GM12874 (cell line): ENCODE data around the gene FAM47A.

Source experiments
- CTCF ChIP-seq: IDR thresholded peaks from 2 replicates; pipeline ENCODE4 v1.5.1; 2011; ENCODE audit warnings: low read depth, mild to moderate bottlenecking, control low read depth, low read length, moderate library complexity; ENCODE audit not compliant: insufficient read depth

Gene FAM47A

DNA sequence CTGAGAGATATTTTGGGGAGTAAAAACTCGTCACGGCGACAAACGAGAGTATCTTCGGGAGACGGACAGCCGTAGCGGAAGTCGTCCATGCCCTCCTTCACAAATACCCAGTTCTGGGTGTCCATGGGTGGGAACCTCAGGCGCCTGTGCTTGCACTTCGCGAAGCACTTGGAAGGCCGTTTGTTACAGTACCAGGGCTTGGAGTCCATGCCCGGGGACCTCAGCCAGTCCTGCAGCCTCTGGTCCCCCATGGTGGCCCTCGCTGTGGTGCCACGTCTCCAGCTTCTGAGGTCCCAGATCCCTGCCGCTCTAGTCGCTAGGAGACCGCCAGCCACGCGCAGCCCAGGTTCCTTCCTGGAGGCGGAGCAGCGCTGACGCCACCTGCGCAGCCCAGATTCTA, at the start of gene FAM47A:
TSS of gene FAM47A (minus strand) at position 287 of the 400 bp plus-strand sequence. CDS start at position 251, 36 bp downstream.
- TF ChIP-seq CTCF, result no peak

- TF ChIP-seq CTCF, result no peak
Measured at GRCh38 chrX:34147345-34147744, 15.2 kb upstream of the FAM47A start.

GRCh38 chrX:34146906-34147305, 14.8 kb upstream of the FAM47A start:
- no peak for TF ChIP-seq CTCF

- TF ChIP-seq CTCF, result no peak
Measured at GRCh38 chrX:34144246-34144645, 12.1 kb upstream of the FAM47A start.

DNA sequence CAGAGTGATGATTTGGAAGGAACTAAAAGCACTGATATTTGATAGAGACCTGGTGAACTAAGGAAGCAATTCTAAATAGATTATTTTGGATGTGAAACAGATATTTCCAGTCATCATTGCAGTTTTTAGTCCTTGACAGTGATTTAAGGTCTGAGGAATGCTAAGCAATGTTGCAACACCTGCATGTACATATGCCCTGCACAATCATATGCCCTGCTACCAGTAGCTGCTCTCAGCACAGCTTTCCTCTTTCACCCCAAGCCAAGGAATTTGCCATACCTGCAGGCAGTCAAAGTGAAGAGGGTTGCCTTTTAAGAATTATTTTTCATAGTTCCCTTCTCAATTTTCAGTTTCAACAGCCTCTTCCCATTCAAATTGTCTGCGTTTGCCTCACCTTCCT, 8.7 kb upstream of the FAM47A start:
- no peak for TF ChIP-seq CTCF

GRCh38 chrX:34130980-34131744, 952 bp downstream of the FAM47A start:
- TF ChIP-seq CTCF, result no peak

DNA sequence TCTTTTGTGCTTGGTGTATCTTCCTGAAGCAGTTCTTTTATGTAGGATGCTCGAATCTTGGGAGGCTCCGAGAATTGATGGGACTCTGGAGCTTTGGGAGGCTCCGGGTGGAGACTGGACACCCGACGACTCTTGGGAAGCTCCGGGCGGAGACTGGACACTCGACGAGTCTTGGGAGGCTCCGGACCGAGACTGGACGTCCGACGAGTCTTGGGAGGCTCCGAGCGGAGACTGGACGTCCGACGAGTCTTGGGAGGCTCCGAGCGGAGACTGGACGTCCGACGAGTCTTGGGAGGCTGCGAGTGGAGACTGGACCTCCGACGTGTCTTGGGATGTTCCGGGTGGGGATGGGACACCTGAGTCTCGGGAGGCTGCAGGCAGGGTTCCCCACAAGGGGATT, 1.6 kb downstream of the FAM47A start:
- no peak for TF ChIP-seq CTCF

- TF ChIP-seq CTCF, result no peak
Measured at GRCh38 chrX:34126011-34126410, 6.1 kb downstream of the FAM47A start.
